K562 (cell line): ENCODE measurements around the gene NKAPL. TPM values are rescaled to one million over a fixed set of nuclear protein-coding genes. Genes with fewer than 3 reads are reported as not detected.
A peak's percentile ranks its signal among the peaks of the same experiment; 100 is the strongest.

Experiments
- ADNP ChIP-seq: fragments of 200-800 bp; sonication (Bioruptor generic); IDR thresholded peaks from 2 replicates; pipeline ENCODE4 v1.6.1; 2016; ENCODE audit warnings: missing genetic modification characterization, missing compliant biosample characterization
- BRF1 ChIP-seq: IDR thresholded peaks from 3 replicates; pipeline ENCODE4 v1.6.1; 2011; ENCODE audit warnings: borderline replicate concordance, mild to moderate bottlenecking; ENCODE audit not compliant: insufficient read length; ENCODE audit errors: extremely low read depth
- GABPA ChIP-seq: fragments of 200-800 bp; sonication (Bioruptor generic); conservative IDR thresholded peaks from 2 replicates; pipeline ENCODE4 v1.6.1; 2016; ENCODE audit warnings: low read depth, missing genetic modification characterization, missing compliant biosample characterization
- MEF2A ChIP-seq: IDR thresholded peaks from 2 replicates; pipeline ENCODE4 v1.6.1; 2011; ENCODE audit warnings: low read depth, mild to moderate bottlenecking, low read length, moderate library complexity; ENCODE audit not compliant: control insufficient read depth
- RHOXF2B ChIP-seq: fragments of 250-450 bp; sonication (Bioruptor Pico); conservative IDR thresholded peaks from 2 replicates; pipeline ENCODE4 v1.5.1; 2021
- ZKSCAN8 ChIP-seq: fragments of 200-800 bp; sonication (Bioruptor generic); IDR thresholded peaks from 2 replicates; pipeline ENCODE4 v1.6.1; 2016; ENCODE audit warnings: missing genetic modification characterization, missing compliant biosample characterization
- ZNF24 ChIP-seq: fragments of 450-650 bp; IDR thresholded peaks from 2 replicates; pipeline ENCODE4 v1.6.1; 2016
- ZNF644 ChIP-seq: fragments of 200-800 bp; sonication (Bioruptor generic); IDR thresholded peaks from 2 replicates; pipeline ENCODE4 v1.6.1; 2016; ENCODE audit warnings: low read depth, missing genetic modification characterization, missing compliant biosample characterization
- polyA plus RNA-seq, 8 experiments: library from polyadenylated mRNA; depleted of rRNA in 4 of 8; stranded (reverse) in 5 of 8; unstranded in 3 of 8; fragments of >200 nt; fragmentation: Nextera tagmentation in 2 of 8; fragmentation: Illumina TruSeq in 1 of 8; extraction: Ambion mirVana in 2 of 8; extraction: Trizol in 1 of 8; gene quantifications; 2 replicates each; pipeline versions ENCODE4 v1.2.1 to v1.2.3, GENCODE V29; 2011 to 2014; ENCODE audit warnings: inconsistent platforms in 1 of 8, missing spikeins in 1 of 8
- total RNA-seq, 7 experiments: library from RNA; depleted of rRNA in 6 of 7; stranded (reverse); fragments of >200 nt in 6 of 7; fragmentation: Illumina TruSeq in 2 of 7; extraction: Trizol in 2 of 7; gene quantifications; 2 replicates each; pipeline versions ENCODE4 v1.2.1 to v1.2.3, GENCODE V29; 2011 to 2021; ENCODE audit warnings: low replicate concordance in 1 of 7
- TF ChIP-seq, protein P1 (sequence below): fragments of 450-650 bp; IDR thresholded peaks from 2 replicates; pipeline ENCODE4 v1.6.1; 2016; ENCODE audit warnings: low read depth
- TF ChIP-seq, protein P2 (sequence below): fragments of 450-650 bp; formaldehyde crosslinking; IDR thresholded peaks from 2 replicates; pipeline ENCODE4 v1.4.0; 2020; ENCODE audit warnings: mild to moderate bottlenecking, mixed read lengths
- TF ChIP-seq, protein P3 (sequence below): sonication (generic); formaldehyde crosslinking; IDR thresholded peaks from 2 replicates; pipeline ENCODE4 v1.8.0; 2023; ENCODE audit warnings: mild to moderate bottlenecking, missing genetic modification reagents
- TF ChIP-seq, protein P4 (sequence below), 2 experiments: fragments of 150-350 bp in 1 of 2; IDR thresholded peaks; 2 replicates each; pipeline ENCODE4 v1.6.1; 2012 to 2016; ENCODE audit warnings: low read depth in 2 of 2, low read length in 2 of 2, mild to moderate bottlenecking in 1 of 2, moderate library complexity in 1 of 2

Gene NKAPL
- total and polyA plus RNA-seq, 9 of the 15 experiments (the other 6 are each of a cell fraction or from before 2014, with no cell fraction given) = not detected

DNA sequence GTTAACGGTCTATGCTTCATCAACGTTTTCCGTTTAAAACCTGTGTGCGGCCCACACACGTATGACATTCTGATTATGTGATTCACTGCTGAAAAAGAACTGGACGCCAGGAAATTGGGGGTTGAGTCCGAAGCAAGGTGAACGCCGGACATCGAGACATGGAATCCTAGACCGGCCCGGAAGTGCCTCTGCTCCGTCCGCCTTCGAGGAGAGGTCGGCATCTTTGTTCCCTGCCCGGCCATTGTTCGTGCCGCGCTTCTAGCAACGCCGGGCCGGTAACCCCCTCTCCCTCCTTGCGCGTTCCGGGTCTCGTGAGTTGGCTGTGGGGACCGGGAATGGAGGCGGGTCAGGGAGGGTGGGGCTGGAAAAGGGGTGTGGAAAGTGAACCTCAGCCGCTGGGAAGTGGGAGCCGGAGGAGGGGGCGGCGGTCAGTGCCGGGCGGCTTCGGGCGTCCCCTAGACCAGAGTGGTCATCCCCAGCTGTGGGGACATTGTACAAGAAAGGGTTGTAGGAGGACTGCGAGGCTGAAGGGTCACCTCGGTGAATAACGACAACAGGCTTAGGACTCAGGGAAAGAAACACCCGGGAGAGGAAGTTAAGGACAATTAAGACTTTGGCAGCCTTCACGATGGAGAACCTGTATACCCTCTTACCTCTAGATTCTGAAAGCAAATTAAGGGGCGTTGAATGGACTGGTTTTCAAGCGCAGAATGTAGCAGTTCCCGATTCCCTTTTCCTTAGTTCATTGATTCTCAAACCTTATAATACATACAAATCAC lies 33.9 kb upstream of the NKAPL start, which contains the start of gene ZSCAN9 (continued):
- TF ChIP-seq, protein P1, sequence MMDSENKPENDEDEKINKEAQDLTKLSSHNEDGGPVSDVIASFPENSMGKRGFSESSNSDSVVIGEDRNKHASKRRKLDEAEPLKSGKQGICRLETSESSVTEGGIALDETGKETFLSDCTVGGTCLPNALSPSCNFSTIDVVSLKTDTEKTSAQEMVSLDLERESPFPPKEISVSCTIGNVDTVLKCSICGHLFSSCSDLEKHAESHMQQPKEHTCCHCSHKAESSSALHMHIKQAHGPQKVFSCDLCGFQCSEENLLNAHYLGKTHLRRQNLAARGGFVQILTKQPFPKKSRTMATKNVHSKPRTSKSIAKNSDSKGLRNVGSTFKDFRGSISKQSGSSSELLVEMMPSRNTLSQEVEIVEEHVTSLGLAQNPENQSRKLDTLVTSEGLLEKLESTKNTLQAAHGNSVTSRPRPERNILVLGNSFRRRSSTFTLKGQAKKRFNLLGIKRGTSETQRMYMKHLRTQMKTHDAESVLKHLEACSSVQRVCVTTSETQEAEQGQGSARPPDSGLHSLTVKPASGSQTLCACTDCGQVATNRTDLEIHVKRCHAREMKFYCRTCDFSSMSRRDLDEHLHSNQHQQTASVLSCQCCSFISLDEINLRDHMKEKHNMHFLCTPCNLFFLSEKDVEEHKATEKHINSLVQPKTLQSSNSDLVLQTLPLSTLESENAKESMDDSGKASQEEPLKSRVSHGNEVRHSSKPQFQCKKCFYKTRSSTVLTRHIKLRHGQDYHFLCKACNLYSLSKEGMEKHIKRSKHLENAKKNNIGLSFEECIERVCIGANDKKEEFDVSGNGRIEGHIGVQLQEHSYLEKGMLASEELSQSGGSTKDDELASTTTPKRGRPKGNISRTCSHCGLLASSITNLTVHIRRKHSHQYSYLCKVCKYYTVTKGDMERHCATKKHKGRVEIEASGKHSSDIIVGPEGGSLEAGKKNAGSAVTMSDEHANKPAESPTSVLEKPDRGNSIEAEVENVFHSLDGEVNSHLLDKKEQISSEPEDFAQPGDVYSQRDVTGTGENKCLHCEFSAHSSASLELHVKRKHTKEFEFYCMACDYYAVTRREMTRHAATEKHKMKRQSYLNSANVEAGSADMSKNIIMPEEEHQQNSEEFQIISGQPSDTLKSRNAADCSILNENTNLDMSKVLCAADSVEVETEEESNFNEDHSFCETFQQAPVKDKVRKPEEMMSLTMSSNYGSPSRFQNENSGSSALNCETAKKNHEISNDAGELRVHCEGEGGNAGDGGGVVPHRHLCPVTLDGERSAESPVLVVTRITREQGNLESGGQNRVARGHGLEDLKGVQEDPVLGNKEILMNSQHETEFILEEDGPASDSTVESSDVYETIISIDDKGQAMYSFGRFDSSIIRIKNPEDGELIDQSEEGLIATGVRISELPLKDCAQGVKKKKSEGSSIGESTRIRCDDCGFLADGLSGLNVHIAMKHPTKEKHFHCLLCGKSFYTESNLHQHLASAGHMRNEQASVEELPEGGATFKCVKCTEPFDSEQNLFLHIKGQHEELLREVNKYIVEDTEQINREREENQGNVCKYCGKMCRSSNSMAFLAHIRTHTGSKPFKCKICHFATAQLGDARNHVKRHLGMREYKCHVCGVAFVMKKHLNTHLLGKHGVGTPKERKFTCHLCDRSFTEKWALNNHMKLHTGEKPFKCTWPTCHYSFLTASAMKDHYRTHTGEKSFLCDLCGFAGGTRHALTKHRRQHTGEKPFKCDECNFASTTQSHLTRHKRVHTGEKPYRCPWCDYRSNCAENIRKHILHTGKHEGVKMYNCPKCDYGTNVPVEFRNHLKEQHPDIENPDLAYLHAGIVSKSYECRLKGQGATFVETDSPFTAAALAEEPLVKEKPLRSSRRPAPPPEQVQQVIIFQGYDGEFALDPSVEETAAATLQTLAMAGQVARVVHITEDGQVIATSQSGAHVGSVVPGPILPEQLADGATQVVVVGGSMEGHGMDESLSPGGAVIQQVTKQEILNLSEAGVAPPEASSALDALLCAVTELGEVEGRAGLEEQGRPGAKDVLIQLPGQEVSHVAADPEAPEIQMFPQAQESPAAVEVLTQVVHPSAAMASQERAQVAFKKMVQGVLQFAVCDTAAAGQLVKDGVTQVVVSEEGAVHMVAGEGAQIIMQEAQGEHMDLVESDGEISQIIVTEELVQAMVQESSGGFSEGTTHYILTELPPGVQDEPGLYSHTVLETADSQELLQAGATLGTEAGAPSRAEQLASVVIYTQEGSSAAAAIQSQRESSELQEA = no peak
- TF ChIP-seq ZNF24 = peak; percentile 80
- TF ChIP-seq ADNP (tag) = no peak
- TF ChIP-seq, protein P2, sequence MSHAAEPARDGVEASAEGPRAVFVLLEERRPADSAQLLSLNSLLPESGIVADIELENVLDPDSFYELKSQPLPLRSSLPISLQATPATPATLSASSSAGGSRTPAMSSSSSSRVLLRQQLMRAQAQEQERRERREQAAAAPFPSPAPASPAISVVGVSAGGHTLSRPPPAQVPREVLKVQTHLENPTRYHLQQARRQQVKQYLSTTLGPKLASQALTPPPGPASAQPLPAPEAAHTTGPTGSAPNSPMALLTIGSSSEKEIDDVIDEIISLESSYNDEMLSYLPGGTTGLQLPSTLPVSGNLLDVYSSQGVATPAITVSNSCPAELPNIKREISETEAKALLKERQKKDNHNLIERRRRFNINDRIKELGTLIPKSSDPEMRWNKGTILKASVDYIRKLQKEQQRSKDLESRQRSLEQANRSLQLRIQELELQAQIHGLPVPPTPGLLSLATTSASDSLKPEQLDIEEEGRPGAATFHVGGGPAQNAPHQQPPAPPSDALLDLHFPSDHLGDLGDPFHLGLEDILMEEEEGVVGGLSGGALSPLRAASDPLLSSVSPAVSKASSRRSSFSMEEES = no peak
- no peak for TF ChIP-seq RHOXF2B (CRISPR knock-in tag)
- peak; percentile 99 for TF ChIP-seq GABPA (tag)
- peak; percentile 67 for TF ChIP-seq MEF2A
- 0 out of 2 replicates have a peak, but pooled peaks have one; percentile 58 for TF ChIP-seq ZKSCAN8 (CRISPR knock-in tag)
- no peak for TF ChIP-seq BRF1
- TF ChIP-seq, protein P3, sequence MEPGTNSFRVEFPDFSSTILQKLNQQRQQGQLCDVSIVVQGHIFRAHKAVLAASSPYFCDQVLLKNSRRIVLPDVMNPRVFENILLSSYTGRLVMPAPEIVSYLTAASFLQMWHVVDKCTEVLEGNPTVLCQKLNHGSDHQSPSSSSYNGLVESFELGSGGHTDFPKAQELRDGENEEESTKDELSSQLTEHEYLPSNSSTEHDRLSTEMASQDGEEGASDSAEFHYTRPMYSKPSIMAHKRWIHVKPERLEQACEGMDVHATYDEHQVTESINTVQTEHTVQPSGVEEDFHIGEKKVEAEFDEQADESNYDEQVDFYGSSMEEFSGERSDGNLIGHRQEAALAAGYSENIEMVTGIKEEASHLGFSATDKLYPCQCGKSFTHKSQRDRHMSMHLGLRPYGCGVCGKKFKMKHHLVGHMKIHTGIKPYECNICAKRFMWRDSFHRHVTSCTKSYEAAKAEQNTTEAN (CRISPR knock-in tag) = no peak
- peak; percentile 55; the same call in 1 of the 2 replicates for TF ChIP-seq ZNF644 (tag)
- TF ChIP-seq, protein P4, sequence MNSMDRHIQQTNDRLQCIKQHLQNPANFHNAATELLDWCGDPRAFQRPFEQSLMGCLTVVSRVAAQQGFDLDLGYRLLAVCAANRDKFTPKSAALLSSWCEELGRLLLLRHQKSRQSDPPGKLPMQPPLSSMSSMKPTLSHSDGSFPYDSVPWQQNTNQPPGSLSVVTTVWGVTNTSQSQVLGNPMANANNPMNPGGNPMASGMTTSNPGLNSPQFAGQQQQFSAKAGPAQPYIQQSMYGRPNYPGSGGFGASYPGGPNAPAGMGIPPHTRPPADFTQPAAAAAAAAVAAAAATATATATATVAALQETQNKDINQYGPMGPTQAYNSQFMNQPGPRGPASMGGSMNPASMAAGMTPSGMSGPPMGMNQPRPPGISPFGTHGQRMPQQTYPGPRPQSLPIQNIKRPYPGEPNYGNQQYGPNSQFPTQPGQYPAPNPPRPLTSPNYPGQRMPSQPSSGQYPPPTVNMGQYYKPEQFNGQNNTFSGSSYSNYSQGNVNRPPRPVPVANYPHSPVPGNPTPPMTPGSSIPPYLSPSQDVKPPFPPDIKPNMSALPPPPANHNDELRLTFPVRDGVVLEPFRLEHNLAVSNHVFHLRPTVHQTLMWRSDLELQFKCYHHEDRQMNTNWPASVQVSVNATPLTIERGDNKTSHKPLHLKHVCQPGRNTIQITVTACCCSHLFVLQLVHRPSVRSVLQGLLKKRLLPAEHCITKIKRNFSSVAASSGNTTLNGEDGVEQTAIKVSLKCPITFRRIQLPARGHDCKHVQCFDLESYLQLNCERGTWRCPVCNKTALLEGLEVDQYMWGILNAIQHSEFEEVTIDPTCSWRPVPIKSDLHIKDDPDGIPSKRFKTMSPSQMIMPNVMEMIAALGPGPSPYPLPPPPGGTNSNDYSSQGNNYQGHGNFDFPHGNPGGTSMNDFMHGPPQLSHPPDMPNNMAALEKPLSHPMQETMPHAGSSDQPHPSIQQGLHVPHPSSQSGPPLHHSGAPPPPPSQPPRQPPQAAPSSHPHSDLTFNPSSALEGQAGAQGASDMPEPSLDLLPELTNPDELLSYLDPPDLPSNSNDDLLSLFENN (IDR thresholded peaks at IDR 0.05; ENCODE audit: low read depth in 2 of 2, low read length in 2 of 2) = peak in 1 of 2 experiments; percentile 49; a peak in 1 of 4 replicates
